Nephron (organoid): ENCODE results near the gene PGAP6.

Source experiments
- H3K27ac Mint-ChIP-seq, 3 experiments: 2 replicates each; pipeline ENCODE4 v1.8.0; 2020; ENCODE audit warnings: mixed read lengths in 3 of 3, mild to moderate bottlenecking in 2 of 3, moderate library complexity in 1 of 3
- H3K27me3 Mint-ChIP-seq: 2 replicates; pipeline ENCODE4 v1.8.0; 2021; ENCODE audit warnings: low read depth, mild to moderate bottlenecking, moderate library complexity, mixed read lengths
- H3K36me3 Mint-ChIP-seq: 2 replicates; pipeline ENCODE4 v1.8.0; 2020; ENCODE audit warnings: low read depth, mixed read lengths
- H3K4me1 Mint-ChIP-seq: 2 replicates; pipeline ENCODE4 v1.8.0; 2020; ENCODE audit warnings: mixed read lengths
- H3K4me3 Mint-ChIP-seq, 3 experiments: 2 replicates each; pipeline ENCODE4 v1.8.0; 2020; ENCODE audit warnings: mild to moderate bottlenecking in 3 of 3, mixed read lengths in 3 of 3, moderate library complexity in 2 of 3
- H3K9me3 Mint-ChIP-seq: 2 replicates; pipeline ENCODE4 v1.8.0; 2020; ENCODE audit warnings: mixed read lengths
- CTCF ChIP-seq, 3 experiments: fragments of 200-600 bp; sonication (generic); IDR thresholded peaks; one replicate each; pipeline ENCODE4 v1.5.0; 2021; ENCODE audit warnings: antibody characterized with exemption in 3 of 3; ENCODE audit not compliant: unreplicated experiment in 3 of 3

PGAP6 gene

GRCh38 chr16:321532-321931 is 60.2 kb downstream of the PGAP6 start:
- H3K36me3 Mint-ChIP-seq, result peaks cover 12% of the 10 kb centered on the region
- H3K27ac Mint-ChIP-seq, result no peak overlapping the region
- no peaks in the 10 kb centered on the region for H3K27me3 Mint-ChIP-seq
- no peak for TF ChIP-seq CTCF (IDR thresholded peaks at IDR 0.05; ENCODE audit: unreplicated experiment in 3 of 3)
- H3K4me1 Mint-ChIP-seq, result peaks cover 5% of the 10 kb centered on the region
- no peak overlapping the region for H3K4me3 Mint-ChIP-seq
- no peaks in the 10 kb centered on the region for H3K9me3 Mint-ChIP-seq
